ENCODE data around the gene TRMT2A.
A peak's percentile ranks its signal among the peaks of the same experiment; 100 is the strongest.

The TRMT2A gene

DNA sequence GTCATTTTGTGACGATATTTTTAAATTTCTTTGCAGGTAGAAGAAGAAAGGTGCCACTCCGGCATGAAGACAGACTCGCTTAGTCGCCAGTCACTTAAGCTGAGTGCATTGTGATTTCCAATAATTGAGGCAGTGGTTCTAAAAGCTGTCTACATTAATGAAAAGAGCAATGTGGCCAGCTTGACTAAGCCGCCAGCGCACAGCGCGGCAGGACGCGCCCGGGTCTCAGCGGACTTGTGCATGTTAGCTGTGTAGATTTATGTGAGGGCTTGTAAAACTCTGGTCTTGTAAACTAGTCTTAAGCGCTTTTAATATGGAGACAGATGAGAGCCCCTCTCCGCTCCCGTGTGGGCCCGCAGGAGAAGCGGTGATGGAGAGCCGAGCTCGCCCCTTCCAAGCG is 31.4 kb downstream of the TRMT2A start:
- ATAC-seq: no peak

DNA sequence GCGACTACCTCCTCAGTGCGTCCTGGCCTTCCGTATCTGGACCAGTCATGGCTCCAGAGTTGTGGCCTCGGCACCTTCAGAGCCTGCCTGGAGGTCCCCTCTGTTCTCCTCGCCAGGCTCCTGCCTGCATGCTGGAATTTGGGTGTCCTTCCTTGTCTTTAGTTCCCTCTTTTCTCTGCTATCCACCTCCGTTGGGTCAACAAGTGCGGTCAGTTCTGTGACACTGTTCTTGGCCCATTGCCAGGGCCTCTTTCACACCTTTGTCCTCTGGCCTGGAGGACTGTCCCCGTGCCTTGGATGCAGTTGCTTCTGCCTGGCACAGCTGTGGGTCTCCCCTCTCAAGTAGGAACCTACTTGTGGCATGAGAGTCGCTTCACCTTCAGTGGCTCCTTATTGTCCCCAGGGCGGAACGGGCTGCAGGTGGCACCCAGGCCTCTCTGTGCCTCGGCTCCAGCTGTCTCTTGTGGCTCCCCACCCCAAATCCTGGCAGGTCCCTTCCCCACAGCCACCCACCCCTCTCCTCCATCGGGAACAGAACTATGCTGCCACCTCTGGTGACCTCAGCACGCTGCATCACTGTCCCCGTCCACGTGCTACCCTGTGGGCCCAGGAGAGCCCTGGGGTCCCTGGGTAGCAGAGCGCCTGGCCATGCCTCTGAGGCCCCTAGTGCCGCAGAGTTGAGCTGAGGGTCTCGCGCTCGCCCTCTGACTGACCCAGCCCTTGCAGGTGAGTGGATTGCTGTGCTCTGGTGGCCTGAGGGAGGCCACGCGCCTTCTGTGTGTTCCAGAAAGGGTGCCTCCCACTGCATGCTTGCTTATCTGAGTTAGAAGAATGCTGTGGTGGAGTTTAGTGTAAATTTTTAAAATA is 32.2 kb downstream of the TRMT2A start:
- peak; percentile 38; the same call in 2 of the 3 replicates for ATAC-seq

More for the DNA sequence above, 31.4 kb downstream of the TRMT2A start:
- TF ChIP-seq ARNTL (CRISPR knock-in tag; IDR thresholded peaks at IDR 0.05; ENCODE audit: borderline replicate concordance, low read depth) (no peak), ZFP3 (CRISPR knock-in tag; IDR thresholded peaks at IDR 0.05) (no peak)

DNA sequence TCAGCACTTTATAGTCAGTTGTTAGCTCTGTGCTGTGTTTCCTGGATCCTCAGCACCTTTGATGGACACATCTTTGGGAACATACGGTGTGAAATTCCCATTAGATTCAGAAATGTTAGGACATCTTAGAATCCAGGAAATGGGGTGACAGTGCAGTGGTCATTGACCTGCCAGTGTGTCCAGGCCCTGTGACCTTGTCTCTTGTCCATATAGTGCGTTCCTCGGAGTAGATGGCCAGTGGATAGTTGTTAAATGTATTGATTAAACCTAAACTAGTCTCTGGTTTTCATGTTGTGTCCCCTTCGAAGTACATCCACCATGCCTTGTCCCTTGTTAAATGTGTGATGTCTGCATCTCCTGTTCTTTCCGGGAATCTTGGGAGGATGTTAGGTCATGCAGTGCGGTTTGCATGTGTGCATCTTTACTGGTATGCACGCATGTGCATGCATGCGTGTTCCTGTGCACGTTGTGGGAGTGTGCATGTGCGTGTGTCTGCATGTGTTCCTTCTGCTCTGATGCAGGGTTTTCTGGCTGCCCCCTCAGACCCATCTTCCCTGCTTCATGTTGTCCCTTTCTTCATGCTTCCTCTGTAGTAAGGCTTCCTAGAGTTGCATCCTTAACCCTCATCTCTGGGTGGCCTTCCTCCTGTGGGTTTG is 33.0 kb downstream of the TRMT2A start:
- ATAC-seq: no peak
- TF ChIP-seq TSHZ2 (CRISPR knock-in tag; IDR thresholded peaks at IDR 0.05) (no peak), ESRRG (CRISPR knock-in tag; IDR thresholded peaks at IDR 0.05) (no peak), GLIS3 (CRISPR knock-in tag; IDR thresholded peaks at IDR 0.05) (no peak), ZNF565 (CRISPR knock-in tag; conservative IDR thresholded peaks at IDR 0.05; ENCODE audit: low read depth) (no peak), TOX (CRISPR knock-in tag; IDR thresholded peaks at IDR 0.05; ENCODE audit: borderline replicate concordance) (no peak), ISL1 (CRISPR knock-in tag; IDR thresholded peaks at IDR 0.05) (no peak), OSR1 (CRISPR knock-in tag; IDR thresholded peaks at IDR 0.05) (no peak), ZC3H10 (CRISPR knock-in tag; IDR thresholded peaks at IDR 0.05) (no peak)

More for the DNA sequence above, 32.2 kb downstream of the TRMT2A start:
- TF ChIP-seq ISL1 (CRISPR knock-in tag; IDR thresholded peaks at IDR 0.05) (no peak), ZFP30 (CRISPR knock-in tag; IDR thresholded peaks at IDR 0.05) (no peak), TOX (CRISPR knock-in tag; IDR thresholded peaks at IDR 0.05; ENCODE audit: borderline replicate concordance) (no peak), OSR1 (CRISPR knock-in tag; IDR thresholded peaks at IDR 0.05) (no peak), CSDC2 (CRISPR knock-in tag; IDR thresholded peaks at IDR 0.05) (no peak), TSHZ2 (CRISPR knock-in tag; IDR thresholded peaks at IDR 0.05) (no peak), RARB (CRISPR knock-in tag; IDR thresholded peaks at IDR 0.05) (no peak), PATZ1 (CRISPR knock-in tag; IDR thresholded peaks at IDR 0.05; ENCODE audit: borderline replicate concordance) (no peak), ZFP3 (CRISPR knock-in tag; IDR thresholded peaks at IDR 0.05) (no peak), ZNF565 (CRISPR knock-in tag; conservative IDR thresholded peaks at IDR 0.05; ENCODE audit: low read depth) (no peak), GLIS3 (CRISPR knock-in tag; IDR thresholded peaks at IDR 0.05) (no peak), TCF4 (CRISPR knock-in tag; IDR thresholded peaks at IDR 0.05; ENCODE audit: borderline replicate concordance) (no peak), BACH2 (CRISPR knock-in tag; IDR thresholded peaks at IDR 0.05; ENCODE audit: borderline replicate concordance) (no peak), PPARA (CRISPR knock-in tag; IDR thresholded peaks at IDR 0.05; ENCODE audit: borderline replicate concordance) (no peak), ZNF8 (CRISPR knock-in tag; IDR thresholded peaks at IDR 0.05) (no peak), POU6F1 (CRISPR knock-in tag; IDR thresholded peaks at IDR 0.05; ENCODE audit: borderline replicate concordance, low read depth) (no peak), ZNF70 (CRISPR knock-in tag; IDR thresholded peaks at IDR 0.05) (no peak)
- TF ChIP-seq, protein P1, sequence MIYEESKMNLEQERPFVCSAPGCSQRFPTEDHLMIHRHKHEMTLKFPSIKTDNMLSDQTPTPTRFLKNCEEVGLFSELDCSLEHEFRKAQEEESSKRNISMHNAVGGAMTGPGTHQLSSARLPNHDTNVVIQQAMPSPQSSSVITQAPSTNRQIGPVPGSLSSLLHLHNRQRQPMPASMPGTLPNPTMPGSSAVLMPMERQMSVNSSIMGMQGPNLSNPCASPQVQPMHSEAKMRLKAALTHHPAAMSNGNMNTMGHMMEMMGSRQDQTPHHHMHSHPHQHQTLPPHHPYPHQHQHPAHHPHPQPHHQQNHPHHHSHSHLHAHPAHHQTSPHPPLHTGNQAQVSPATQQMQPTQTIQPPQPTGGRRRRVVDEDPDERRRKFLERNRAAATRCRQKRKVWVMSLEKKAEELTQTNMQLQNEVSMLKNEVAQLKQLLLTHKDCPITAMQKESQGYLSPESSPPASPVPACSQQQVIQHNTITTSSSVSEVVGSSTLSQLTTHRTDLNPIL (CRISPR knock-in tag; IDR thresholded peaks at IDR 0.05; ENCODE audit: low read depth): no peak
